H4 (cell line): ENCODE measurements around the gene CASTOR1. TPM values are rescaled to one million over a fixed set of nuclear protein-coding genes. Genes with fewer than 3 reads are reported as not detected.
A peak's percentile ranks its signal among the peaks of the same experiment; 100 is the strongest.

Source experiments
- DNase-seq: peaks from one replicate; pipeline ENCODE4 v3.0.0-alpha.2; 2015; ENCODE audit warnings: low spot score
- total RNA-seq: library from RNA; depleted of rRNA; stranded (reverse); fragments of >200 nt; shearing (Covaris generic); gene quantifications from 2 replicates; pipeline ENCODE4 v1.2.3, GENCODE V29; 2014

CASTOR1 gene
- total RNA-seq, 1 experiment from 2014 or later = 6.6 TPM

DNA sequence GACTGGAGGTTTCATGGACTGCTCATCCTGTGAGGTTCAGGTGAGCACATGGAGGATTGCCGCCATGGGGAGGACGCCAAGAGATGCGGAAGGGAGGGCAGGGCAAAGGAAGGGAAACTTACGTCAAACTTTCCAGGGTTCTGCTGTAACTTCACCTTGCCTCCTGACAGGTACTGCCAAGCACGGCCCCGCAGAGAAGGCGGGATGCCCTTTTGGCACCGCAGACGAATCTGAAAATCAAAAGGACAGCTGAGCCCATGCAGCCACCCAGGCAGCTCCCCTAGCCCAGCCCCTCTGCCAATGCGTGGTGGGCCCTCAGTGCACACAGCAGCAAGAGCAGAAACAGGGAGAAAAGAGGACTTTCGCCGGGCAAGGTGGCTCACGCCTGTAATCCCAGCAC, 10.0 kb upstream of the CASTOR1 start:
- no peak for DNase-seq

DNA sequence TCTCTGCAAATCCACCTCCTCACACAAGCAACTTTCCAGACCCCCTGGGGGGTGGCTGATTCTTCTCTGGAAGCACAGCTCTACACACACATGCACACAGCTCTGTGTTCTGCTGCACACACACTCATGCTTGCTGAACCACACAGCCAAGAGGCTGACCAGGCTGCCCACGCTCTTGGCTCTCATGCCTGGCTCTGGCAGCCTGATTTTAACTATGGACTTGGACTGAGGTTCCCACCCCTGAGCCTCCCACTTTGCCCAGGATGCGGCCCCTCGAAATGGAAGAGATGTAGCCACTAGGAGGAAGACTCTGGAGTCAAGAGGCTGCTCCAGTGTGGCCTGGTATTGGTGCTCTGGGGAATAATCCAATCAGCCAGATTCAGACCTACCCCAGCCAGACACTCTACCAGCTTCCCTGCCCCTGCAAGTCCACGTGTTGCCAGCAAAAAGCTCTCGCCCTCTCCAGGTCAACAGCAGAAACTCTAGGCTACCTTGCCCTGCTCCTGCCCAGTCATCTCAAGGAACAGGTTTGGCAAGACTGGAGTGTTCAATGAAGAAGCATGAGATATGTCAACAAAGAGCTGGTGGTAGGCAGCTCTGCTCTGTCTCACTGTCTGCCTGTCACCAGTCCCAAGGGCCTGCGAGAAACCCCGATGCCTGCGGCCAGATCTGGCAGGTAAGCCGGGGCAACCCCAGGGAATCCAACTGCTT, 8.8 kb upstream of the CASTOR1 start:
- DNase-seq = no peak

DNA sequence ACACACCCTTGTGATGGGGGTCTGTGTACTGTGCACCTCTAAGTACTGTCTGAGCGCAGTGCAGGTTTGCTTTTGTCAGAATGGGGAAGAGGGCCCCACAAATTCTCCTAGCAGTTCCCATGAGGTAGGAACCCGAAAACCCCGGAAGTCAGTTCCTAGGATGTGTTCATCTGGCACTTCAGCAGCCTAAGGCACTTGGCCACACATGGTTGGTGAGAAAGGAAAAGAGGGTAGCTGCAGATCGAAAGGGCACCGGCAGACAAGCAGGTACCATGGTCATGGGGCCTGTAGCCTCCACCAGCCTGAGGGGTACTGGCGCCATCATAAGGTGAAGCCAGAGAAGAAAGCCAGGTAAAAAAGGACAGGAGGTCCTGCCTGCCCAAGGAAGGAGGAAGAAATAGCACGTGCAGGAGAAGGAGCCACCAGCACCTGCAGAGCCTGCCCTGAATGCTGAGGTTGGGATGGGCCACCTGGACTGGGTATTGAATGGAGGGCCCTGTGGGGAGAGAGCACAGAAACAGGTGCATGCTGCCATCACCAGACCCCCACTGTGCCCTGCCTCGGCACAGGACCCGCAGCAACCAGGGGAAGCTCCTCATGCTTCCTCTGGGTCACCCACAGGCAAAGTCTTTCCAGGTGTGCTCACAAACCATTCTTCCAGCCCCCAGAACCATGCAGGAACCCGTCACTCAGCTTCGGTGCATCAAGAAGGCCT, 8.1 kb upstream of the CASTOR1 start:
- DNase-seq = no peak

GRCh38 chr22:30296833-30297232, 7.5 kb upstream of the CASTOR1 start:
- DNase-seq = no peak

DNA sequence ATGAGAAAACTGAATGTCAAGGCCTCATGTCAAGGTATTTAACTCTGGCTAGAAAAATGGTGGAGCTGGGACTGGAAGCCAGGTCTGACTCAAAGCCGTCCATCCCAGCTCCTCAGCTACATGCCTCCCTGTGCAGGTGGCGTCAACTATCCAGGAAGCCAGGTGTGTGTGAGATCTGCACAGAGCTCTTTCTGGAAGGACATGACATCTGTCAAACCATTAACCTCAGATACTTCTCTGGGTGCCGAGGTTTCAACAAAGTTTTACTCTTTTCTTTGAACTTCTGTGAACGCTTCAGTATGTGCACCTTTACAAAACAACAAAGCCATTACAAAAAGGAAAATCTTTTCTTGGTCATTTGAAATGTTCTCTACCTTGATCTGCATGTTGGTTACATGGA, 7.0 kb upstream of the CASTOR1 start:
- no peak for DNase-seq

DNA sequence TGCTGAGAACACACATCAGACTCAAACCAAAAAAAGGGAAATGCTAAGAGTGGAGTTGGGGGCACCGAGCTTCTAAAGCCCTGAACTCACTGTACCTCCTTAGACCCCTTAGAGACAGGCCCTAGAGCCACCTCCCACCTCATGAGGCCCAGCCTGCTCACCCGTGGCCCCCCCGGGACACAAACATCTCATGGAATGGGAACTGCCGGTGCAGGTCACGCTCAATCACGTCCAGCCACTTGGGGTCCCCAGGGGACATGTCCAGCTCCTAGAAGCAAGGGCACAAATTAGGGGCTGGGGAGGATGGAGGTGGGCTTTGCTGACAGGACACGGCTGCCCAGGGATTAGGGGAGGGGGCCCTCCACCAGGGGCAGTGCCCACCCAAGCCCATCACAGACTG, 6.3 kb upstream of the CASTOR1 start:
- DNase-seq = no peak

GRCh38 chr22:30294830-30295229, 5.5 kb upstream of the CASTOR1 start:
- DNase-seq = no peak

- no peak for DNase-seq
These were observed 4.8 kb upstream of the CASTOR1 start for GRCh38 chr22:30294066-30294465.

GRCh38 chr22:30293026-30293425, 3.7 kb upstream of the CASTOR1 start:
- DNase-seq = no peak

- DNase-seq = no peak
These were observed 3.0 kb upstream of the CASTOR1 start for GRCh38 chr22:30292069-30292970.

DNA sequence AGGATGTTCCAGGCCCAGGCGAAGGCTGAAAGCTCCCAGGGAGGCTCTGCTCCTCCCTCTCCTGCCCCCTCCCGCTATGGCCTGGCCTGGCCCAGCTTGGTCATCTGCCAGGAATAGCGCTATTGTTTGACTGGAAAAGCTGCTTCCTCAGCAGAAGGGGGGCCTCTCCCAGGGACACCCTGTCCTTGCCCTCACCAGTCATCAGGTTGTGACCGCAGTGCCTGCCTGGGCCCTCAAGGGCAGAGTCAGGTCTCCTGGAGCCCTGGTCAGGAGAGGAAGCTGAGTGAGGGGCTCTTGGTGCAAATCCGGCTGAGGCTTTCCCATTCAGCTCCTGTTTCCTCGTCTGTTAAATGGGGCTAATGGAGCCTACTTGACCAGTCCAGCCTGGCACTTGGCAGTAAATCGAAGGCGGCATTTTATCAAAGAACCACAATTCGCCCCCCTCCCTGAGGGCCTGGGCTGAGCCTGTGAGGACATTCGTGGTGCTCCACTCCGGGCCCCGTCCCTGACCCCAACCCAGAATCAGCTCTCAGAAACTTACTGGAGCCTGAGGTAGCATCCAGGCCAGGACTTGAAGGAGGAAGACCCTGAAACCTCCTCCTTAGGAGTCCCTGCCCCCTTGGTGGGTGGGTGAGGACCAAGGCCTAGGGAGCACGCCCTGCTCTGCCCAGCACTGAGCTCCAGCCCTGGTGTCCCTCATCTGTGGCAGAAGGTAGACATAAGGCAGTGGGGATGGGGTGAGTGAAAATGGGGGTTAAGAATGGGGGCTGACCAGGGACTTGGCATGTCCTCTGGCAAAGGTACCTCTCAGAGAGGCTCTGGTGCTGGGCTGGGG, 2.0 kb upstream of the CASTOR1 start:
- peak; percentile 39 for DNase-seq

DNA sequence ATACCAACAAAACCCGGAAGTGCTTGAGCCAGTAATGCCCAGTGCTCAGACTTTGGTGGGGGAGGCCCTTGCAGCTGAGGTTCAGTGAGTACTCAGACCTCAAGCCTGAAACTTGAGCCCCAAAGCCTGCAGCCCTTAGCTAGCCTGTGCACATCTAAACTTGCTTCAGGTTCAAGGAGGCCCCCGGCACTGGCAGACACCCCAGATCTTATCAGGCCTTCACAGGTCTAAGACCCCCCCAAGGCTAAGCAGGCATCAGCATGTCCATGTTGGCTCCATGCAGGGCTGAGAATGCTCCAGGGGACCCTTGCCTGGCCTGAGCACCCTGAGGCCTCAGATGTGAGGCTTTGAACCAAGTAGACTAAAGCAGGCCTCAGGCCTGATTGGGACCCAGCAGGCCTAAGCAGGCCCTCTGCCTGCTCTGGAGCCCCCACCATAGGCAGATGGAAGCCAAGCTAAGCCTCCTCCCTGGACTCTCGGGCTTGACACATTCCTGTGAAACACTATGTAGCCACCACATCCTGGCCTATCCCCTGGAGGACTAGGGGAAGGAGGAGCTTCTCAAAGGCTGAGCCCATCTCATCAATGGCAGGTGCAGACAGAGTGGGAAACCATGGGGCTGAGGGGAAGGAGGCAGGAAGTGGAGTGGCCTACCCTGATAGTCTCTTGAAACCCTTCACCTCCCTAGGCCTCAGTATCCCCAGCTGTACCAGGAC, 1.2 kb upstream of the CASTOR1 start:
- DNase-seq = peak; percentile 37

GRCh38 chr22:30289980-30290313, 642 bp upstream of the CASTOR1 start:
- DNase-seq = no peak

GRCh38 chr22:30288419-30289140, 725 bp downstream of the CASTOR1 start:
- DNase-seq = no peak

- DNase-seq = peak; percentile 60
These were observed 1.5 kb downstream of the CASTOR1 start for GRCh38 chr22:30287648-30288418.

DNA sequence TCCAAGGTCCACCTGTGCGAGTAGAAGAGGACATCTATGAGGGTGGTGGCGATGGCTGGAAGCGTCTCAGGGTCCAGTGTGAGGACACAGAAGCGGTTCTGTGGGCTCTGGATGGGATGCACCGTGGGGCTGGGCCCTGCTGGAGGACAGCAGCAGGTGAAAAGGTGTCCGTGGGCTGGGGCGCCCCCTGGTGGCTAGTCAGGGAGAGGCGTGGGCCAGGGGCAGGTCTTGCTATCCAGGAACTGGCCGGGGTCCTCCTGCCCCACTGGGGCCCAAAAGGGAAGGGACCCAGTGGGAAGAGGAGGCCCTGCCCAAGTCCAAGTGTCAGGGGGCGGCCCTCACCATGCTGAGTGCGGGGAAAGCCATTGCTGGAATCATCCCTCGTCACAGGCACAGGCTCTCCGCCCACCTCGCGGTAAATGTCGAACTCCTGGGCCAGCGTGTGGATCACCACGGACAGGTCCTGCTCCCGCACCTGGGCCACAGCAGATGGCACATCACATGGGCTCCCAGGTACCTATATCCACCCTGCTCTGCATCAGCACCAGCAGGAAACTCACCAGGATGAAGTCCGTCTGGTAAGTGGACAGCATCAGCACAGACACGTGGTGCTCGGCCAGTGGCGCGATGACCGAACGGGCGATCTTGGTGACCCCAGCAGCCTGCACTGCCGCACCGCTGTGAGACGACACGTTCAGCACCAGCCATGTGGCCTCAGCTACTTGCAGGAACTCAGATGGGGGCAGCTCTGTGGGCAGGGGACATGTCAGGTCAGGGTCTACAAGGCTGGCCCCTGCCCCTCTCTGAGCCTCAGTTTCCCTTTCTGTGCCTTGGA, 2.3 kb downstream of the CASTOR1 start:
- DNase-seq = peak; percentile 21

- DNase-seq = no peak
These were observed 3.0 kb downstream of the CASTOR1 start for GRCh38 chr22:30286331-30286730.

- no peak for DNase-seq
These were observed 3.5 kb downstream of the CASTOR1 start for GRCh38 chr22:30285846-30286200.
